Ascending aorta (tissue), 2 donors: Measurements from ENCODE around the gene PCDHAC1. TPM values are rescaled to one million over a fixed set of nuclear protein-coding genes. Genes with fewer than 3 reads are reported as not detected.

Experiments used
- DNase-seq, 2 donors: peaks; one replicate each; pipeline ENCODE4 v3.0.0-alpha.2; 2019; ENCODE audit warnings: low spot score in 2 of 2
- H3K27ac ChIP-seq, 2 donors: fragments of 200-600 bp; sonication (generic); one replicate each; pipeline ENCODE4 v1.5.1; 2016 to 2017; ENCODE audit warnings: mild to moderate bottlenecking in 1 of 2
- H3K27me3 ChIP-seq: fragments of 200-600 bp; sonication (generic); one replicate; pipeline ENCODE4 v1.5.1; 2017
- H3K36me3 ChIP-seq, 2 donors: fragments of 200-600 bp; sonication (generic); one replicate each; pipeline ENCODE4 v1.5.1; 2016
- H3K4me1 ChIP-seq, 2 donors: fragments of 200-600 bp; sonication (generic); one replicate each; pipeline ENCODE4 v1.5.1; 2016 to 2017; ENCODE audit warnings: mild to moderate bottlenecking in 1 of 2
- H3K4me3 ChIP-seq, 2 donors: fragments of 200-600 bp; sonication (generic); one replicate each; pipeline ENCODE4 v1.5.1; 2016 to 2017; ENCODE audit warnings: mild to moderate bottlenecking in 1 of 2
- H3K9me3 ChIP-seq, 2 donors: fragments of 200-600 bp; sonication (generic); one replicate each; pipeline ENCODE4 v1.5.1; 2016
- intact Hi-C: fragments of 100-400 bp; cut with DNase I; formaldehyde crosslinking; loops from one replicate; pipeline ENCODE4 v1.15.1; 2023
- total RNA-seq: library from RNA; depleted of rRNA; stranded (reverse); fragments of >200 nt; gene quantifications from one replicate; pipeline ENCODE4 v1.1.0, GENCODE V29; 2016
- TF ChIP-seq, protein P1 (sequence below), 3 experiments: fragments of 200-600 bp in 2 of 3; fragments of 450-650 bp in 1 of 3; sonication (generic) in 2 of 3; IDR thresholded peaks; one replicate each; pipeline ENCODE4 v1.5.1; 2016 to 2019; ENCODE audit warnings: antibody characterized with exemption in 3 of 3, mild to moderate bottlenecking in 1 of 3, moderate library complexity in 1 of 3

The PCDHAC1 gene
- total RNA-seq, 1 donor from 2014 or later = 0.32 TPM

DNA sequence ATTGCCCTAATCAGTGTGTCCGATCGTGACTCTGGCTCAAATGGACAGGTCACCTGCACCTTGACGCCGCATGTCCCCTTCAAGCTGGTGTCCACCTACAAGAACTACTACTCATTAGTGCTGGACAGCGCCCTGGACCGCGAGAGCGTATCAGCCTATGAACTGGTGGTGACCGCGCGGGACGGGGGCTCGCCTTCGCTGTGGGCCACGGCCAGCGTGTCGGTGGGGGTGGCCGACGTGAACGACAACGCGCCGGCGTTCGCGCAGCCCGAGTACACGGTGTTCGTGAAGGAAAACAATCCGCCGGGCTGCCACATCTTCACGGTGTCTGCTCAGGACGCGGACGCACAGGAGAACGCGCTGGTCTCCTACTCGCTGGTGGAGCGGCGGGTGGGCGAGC lies 42.7 kb upstream of the PCDHAC1 start:
- Histone ChIP-seq H3K27ac (no peak overlapping the region), H3K36me3 (no peaks in the 10 kb centered on the region), H3K4me1 (no peaks in the 10 kb centered on the region), H3K27me3 (no peaks in the 10 kb centered on the region), H3K4me3 (no peak overlapping the region), H3K9me3 (peaks cover 19 to 53% of the 10 kb centered on the region in 2 donors)
- intact Hi-C loops = no loop called here
- TF ChIP-seq, protein P1, sequence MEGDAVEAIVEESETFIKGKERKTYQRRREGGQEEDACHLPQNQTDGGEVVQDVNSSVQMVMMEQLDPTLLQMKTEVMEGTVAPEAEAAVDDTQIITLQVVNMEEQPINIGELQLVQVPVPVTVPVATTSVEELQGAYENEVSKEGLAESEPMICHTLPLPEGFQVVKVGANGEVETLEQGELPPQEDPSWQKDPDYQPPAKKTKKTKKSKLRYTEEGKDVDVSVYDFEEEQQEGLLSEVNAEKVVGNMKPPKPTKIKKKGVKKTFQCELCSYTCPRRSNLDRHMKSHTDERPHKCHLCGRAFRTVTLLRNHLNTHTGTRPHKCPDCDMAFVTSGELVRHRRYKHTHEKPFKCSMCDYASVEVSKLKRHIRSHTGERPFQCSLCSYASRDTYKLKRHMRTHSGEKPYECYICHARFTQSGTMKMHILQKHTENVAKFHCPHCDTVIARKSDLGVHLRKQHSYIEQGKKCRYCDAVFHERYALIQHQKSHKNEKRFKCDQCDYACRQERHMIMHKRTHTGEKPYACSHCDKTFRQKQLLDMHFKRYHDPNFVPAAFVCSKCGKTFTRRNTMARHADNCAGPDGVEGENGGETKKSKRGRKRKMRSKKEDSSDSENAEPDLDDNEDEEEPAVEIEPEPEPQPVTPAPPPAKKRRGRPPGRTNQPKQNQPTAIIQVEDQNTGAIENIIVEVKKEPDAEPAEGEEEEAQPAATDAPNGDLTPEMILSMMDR (IDR thresholded peaks at IDR 0.05) = no peak
- no peak for DNase-seq

DNA sequence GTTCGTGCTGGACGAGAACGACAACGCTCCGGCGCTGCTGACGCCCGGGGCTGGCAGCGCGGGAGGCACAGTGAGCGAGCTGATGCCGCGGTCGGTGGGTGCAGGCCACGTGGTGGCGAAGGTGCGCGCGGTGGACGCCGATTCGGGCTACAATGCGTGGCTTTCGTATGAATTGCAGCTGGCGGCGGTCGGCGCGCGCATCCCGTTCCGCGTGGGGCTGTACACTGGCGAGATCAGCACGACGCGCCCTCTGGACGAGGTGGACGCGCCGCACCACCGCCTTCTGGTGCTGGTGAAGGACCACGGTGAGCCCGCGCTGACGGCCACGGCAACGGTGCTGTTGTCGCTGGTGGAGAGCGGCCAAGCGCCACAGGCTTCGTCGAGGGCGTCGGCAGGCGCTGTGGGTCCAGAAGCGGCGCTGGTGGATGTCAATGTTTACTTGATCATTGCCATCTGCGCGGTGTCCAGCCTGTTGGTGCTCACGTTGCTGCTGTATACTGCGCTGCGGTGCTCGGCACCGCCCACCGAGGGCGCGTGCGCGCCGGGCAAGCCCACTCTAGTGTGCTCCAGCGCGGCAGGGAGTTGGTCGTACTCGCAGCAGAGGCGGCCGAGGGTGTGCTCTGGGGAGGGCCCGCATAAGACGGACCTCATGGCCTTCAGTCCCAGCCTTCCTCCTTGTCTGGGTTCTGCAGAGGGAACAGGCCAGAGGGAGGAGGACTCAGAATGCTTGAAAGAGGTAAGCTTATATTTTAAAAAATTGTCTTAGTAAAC lies 42.0 kb upstream of the PCDHAC1 start:
- TF ChIP-seq, protein P1 (IDR thresholded peaks at IDR 0.05) = no peak
- intact Hi-C loops = no loop called here
- DNase-seq = no peak
- H3K36me3 ChIP-seq = no peaks in the 10 kb centered on the region
- no peak overlapping the region for H3K27ac ChIP-seq
- no peaks in the 10 kb centered on the region for H3K4me1 ChIP-seq
- no peaks in the 10 kb centered on the region for H3K27me3 ChIP-seq
- no peak overlapping the region for H3K4me3 ChIP-seq
- peaks cover 19 to 48% of the 10 kb centered on the region in 2 donors for H3K9me3 ChIP-seq

DNA sequence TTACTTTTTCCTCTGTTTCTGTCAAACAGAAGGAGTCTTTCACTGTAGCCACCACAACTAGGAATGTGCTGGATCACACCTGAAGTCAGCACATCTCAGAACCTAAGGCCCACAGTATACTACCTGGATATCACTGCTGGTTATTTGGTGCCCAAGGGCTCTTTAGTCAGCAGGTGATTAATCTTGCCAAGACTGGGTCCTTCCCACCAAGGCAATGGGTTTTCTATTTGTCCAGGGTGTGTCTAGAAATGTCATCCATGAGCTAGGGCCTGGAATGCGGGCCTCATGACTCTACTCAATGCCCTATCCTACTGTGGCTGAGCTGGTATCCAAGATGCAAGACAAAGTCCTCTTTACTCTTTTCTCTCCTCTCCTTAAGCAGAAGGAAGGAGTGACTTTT lies 9.8 kb upstream of the PCDHAC1 start:
- H3K36me3 ChIP-seq = no peaks in the 10 kb centered on the region

DNA sequence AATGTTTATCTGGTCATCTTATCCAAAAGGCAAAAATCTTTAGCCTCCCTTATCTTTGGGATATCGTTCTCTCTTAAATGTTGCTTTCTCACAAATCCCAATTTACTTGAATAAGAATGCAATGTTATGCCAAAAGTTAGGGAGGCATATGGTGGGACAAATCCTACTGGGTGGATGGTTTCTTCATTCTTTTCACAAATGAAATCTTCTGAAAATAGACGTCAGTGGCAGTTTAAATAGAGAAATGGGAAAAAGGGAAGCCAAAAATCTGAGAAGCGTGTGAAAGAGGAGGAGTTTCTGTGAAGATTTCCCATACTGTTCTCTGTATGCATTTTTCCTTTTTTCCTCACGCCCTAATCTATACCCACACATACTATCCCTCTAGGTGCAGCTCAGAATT lies 2.5 kb upstream of the PCDHAC1 start:
- H3K36me3 ChIP-seq = no peaks in the 10 kb centered on the region
- H3K27ac ChIP-seq = no peak overlapping the region
- H3K9me3 ChIP-seq = no peaks in the 10 kb centered on the region
- no peak overlapping the region for H3K4me3 ChIP-seq
- intact Hi-C loops = no loop called here
- TF ChIP-seq, protein P1 (IDR thresholded peaks at IDR 0.05) = no peak
- DNase-seq = no peak
- H3K27me3 ChIP-seq = no peaks in the 10 kb centered on the region
- H3K4me1 ChIP-seq = peaks cover 0 to 6% of the 10 kb centered on the region in 2 donors

More for the DNA sequence above, 9.8 kb upstream of the PCDHAC1 start:
- H3K4me3 ChIP-seq = no peak overlapping the region
- no peaks in the 10 kb centered on the region for H3K4me1 ChIP-seq
- DNase-seq = no peak
- H3K27me3 ChIP-seq = no peaks in the 10 kb centered on the region
- TF ChIP-seq, protein P1 (IDR thresholded peaks at IDR 0.05) = no peak
- peaks cover 0 to 4% of the 10 kb centered on the region in 2 donors for H3K9me3 ChIP-seq
- H3K27ac ChIP-seq = no peak overlapping the region
- intact Hi-C loops = no loop called here

DNA sequence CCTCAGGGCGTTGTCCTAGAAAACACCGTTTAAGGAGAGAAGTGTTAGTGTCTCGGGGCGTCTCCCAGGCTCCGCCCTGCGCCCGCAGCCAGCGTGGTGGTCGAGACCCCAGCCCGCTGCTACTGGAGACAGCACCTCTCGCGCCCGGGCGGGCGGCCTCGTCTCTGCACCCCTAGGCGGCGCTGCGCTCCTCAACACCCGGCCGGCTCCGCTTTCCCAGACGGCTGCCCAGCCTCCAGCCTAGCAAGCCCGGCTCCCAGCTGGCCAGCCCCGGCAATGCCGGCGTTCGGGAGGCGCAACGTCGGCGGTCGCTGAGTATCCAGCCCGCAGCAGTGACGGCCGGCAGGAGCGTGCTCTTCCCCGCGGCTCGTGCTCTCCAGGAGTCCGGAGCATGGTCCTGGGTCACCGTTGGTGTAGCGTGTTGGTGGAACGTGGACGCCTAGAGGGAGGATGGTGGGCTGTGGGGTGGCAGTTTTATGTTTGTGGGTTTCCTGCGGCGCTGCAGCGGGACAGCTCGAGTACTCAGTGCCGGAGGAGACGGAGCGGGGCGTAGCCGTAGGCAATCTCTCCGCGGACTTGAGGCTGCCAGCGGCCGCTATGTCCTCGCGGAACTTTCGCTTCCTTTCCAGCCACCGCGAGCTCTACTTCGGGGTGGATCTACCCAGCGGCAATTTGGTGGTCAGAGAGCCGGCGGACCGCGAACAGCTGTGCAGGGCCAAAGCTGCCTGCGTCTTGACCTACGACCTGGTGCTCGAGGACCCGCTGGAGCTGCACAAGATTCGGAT lies 536 bp downstream of the PCDHAC1 start:
- peak overlapping the region; percentile 55 to 67 for H3K4me3 ChIP-seq
- H3K27ac ChIP-seq = no peak overlapping the region
- no peaks in the 10 kb centered on the region for H3K36me3 ChIP-seq
- intact Hi-C loops = loop anchor here (1.0 kb wide), 1 partner anchor 115 kb away; no protein-coding TSS in a partner anchor
- no peaks in the 10 kb centered on the region for H3K9me3 ChIP-seq
- TF ChIP-seq, protein P1 (IDR thresholded peaks at IDR 0.05) = peak; percentile 27 to 74 (median 59)
- H3K27me3 ChIP-seq = no peaks in the 10 kb centered on the region
- H3K4me1 ChIP-seq = peaks cover 0 to 6% of the 10 kb centered on the region in 2 donors
- peak in 1 of 2 donors; percentile 78 for DNase-seq
